Activated T-helper 2 cell treated with anti-CD3 and anti-CD28 coated beads, Interferon-gamma antibody, Interleukin-2, Interleukin-4, amounts not matched to agents 10 μg/mL and 5 μg/mL and 100 μg/mL, durations not matched to agents 14 hours and 24 hours and 36 hours (primary cell): Measurements from ENCODE around the gene GATA6. TPM values are rescaled to one million over a fixed set of nuclear protein-coding genes. Genes with fewer than 3 reads are reported as not detected.
"Not testable (repeated sequence)": the region's sequence is repeated elsewhere in the genome, so short reads cannot be mapped to it uniquely, and the experiment has no call there.

ENCODE experiments used
- DNase-seq: peaks from one replicate; pipeline ENCODE4 v3.0.0; 2021; ENCODE audit warnings: low spot score
- H3K27ac Mint-ChIP-seq: one replicate; pipeline ENCODE4 v1.8.0; 2021; ENCODE audit warnings: mixed read lengths
- H3K27me3 Mint-ChIP-seq: one replicate; pipeline ENCODE4 v1.8.0; 2021; ENCODE audit warnings: low read depth, mixed read lengths
- H3K36me3 Mint-ChIP-seq: one replicate; pipeline ENCODE4 v1.8.0; 2021; ENCODE audit warnings: low read depth, mixed read lengths
- H3K4me1 Mint-ChIP-seq: one replicate; pipeline ENCODE4 v1.8.0; 2021; ENCODE audit warnings: low read depth, mixed read lengths
- H3K4me3 Mint-ChIP-seq: one replicate; pipeline ENCODE4 v1.8.0; 2021; ENCODE audit warnings: low read depth, mild to moderate bottlenecking, moderate library complexity, mixed read lengths
- H3K9me3 Mint-ChIP-seq: one replicate; pipeline ENCODE4 v1.8.0; 2021; ENCODE audit warnings: mixed read lengths
- intact Hi-C: fragments of 100-400 bp; cut with micrococcal nuclease; formaldehyde crosslinking; loops from one replicate; pipeline ENCODE4 v1.15.1; 2023
- total RNA-seq: library from RNA; stranded (reverse); gene quantifications from 2 replicates; pipeline ENCODE4 v1.2.3, GENCODE V29; 2022

The GATA6 gene
- total RNA-seq, 1 donor from 2014 or later, result not detected

DNA sequence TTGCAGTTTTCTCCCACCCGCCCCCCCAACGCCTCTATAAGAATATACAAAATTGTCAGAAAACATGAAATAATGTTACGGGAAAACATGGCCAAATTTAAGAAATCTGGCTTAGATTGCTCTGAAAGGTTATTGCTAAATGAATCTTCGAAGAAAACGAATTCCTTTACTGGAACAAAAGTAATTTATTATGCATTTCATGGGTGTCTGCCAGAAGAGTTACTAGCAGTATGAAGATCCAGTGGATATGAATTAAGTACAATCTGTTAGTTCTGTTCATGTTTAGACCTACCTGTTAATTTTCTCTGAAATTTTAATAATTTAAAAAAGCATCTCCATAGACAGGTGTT is 21.9 kb downstream of the GATA6 start:
- H3K4me3 Mint-ChIP-seq, result no peak overlapping the region
- no peaks in the 10 kb centered on the region for H3K9me3 Mint-ChIP-seq
- no peak for DNase-seq
- intact Hi-C loops, result no loop called here
- H3K4me1 Mint-ChIP-seq, result no peaks in the 10 kb centered on the region
- H3K36me3 Mint-ChIP-seq, result no peaks in the 10 kb centered on the region
- no peak overlapping the region for H3K27ac Mint-ChIP-seq
- H3K27me3 Mint-ChIP-seq, result peaks cover 8% of the 10 kb centered on the region

DNA sequence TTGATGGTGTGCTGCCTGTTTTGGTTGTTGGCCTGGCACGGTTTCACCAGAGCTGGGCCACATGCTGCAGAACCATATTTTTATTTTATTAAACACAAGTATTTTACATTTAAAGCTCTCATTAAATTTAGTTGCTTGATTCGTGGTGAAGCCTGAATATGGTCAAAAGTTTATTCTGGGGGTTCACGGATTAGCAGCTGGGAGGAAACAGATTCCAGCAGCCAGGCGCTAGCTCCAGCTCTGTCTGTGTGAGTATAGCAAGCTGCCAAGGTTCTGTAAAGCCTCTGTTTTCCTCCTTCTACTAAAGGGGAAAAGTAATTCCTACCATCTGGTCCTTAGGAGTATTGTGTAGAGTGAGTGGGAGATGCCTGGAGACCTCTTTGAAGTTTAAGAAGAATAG is 22.5 kb downstream of the GATA6 start:
- H3K4me3 Mint-ChIP-seq, result no peak overlapping the region
- H3K9me3 Mint-ChIP-seq, result no peaks in the 10 kb centered on the region
- no peaks in the 10 kb centered on the region for H3K4me1 Mint-ChIP-seq
- peaks cover 8% of the 10 kb centered on the region for H3K27me3 Mint-ChIP-seq
- intact Hi-C loops, result no loop called here
- no peak overlapping the region for H3K27ac Mint-ChIP-seq
- no peaks in the 10 kb centered on the region for H3K36me3 Mint-ChIP-seq
- no peak for DNase-seq

DNA sequence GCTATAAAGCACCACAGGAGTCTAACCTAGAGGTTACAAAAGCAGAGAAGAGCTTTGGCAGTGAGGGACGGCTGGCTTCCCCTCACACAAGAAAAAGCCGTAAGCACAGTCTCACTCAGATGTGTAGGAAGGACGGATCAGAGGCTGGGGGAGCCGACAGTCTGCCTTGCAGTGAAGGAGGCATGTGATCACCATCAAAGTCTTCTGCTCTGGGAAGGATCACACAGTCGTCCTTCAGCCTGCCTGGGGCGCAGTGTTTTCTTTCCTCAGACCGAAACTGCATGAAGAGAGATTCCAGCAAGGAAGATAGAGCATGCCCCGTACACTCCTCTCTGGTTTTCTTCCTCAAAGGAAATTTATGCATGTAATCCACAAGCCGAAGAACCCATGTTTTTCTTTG is 24.1 kb downstream of the GATA6 start:
- Mint-ChIP-seq H3K9me3 (no peaks in the 10 kb centered on the region), H3K27me3 (peaks cover 5% of the 10 kb centered on the region), H3K36me3 (no peaks in the 10 kb centered on the region), H3K4me3 (no peak overlapping the region), H3K27ac (no peak overlapping the region), H3K4me1 (no peaks in the 10 kb centered on the region)
- DNase-seq, result no peak
- intact Hi-C loops, result no loop called here

DNA sequence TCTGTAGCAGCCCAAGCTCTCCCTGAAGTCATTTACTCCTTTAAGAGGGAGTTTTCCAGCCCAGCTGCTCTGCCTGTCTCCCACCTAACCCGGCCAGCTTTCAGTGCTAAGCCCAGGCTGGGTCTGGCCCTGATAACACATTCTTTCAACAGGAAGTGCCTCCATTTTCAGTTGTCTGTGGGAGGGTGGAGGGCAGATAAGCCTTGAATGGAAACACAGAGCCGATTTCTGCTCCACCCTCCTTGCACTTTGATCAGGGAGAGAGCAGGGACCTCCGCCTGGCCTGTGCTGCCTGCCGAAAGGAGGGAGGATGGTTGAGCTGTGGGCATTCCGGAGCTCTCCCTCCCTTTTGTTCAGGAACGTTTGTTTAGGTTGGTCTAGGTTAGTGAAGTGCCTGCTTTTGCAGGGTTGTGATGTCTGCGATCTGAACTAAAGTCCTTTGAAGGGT is 24.8 kb downstream of the GATA6 start:
- DNase-seq, result no peak
- H3K27me3 Mint-ChIP-seq, result peaks cover 5% of the 10 kb centered on the region
- no peak overlapping the region for H3K4me3 Mint-ChIP-seq
- H3K36me3 Mint-ChIP-seq, result no peaks in the 10 kb centered on the region
- no peaks in the 10 kb centered on the region for H3K4me1 Mint-ChIP-seq
- no peak overlapping the region for H3K27ac Mint-ChIP-seq
- H3K9me3 Mint-ChIP-seq, result no peaks in the 10 kb centered on the region
- intact Hi-C loops, result no loop called here

DNA sequence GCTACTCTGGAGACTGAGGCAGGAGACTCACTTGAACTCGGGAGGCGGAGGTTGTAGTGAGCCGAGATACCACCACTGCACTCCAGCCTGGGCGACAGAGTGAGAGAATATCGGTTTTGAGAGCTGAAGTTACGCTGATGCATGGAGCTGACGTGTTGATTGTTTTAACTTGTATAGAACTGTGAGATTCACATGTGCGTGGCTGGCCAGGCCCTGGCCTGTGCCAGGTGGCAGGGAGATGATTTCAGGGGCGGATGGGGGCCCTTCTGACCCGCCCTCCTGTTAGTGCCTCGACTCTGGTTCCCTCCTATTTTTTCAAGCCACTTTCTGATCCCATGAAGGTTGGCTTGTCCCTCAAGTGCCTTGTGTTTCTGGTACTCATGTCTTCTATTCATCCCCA is 25.7 kb downstream of the GATA6 start:
- Mint-ChIP-seq H3K4me3 (no peak overlapping the region), H3K9me3 (no peaks in the 10 kb centered on the region), H3K27me3 (peaks cover 5% of the 10 kb centered on the region), H3K27ac (no peak overlapping the region), H3K36me3 (no peaks in the 10 kb centered on the region), H3K4me1 (no peaks in the 10 kb centered on the region)
- intact Hi-C loops, result no loop called here
- no peak for DNase-seq

DNA sequence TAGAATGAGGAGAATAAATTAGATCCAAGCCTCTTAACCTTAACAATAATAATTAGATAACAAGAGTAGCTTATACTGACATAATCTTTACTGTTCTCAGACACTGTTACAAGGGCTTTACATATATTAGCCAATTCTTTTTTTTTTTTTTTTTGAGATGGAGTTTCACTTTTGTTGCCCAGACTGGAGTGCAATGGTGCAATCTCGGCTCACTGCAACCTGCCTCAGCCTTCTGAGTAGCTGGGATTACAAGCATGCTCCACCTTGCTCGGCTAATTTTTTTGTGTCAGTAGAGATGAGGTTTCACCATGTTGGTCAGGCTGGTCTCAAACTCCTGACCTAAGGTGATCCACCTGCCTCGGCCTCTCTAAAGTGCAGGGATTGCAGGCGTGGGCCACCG is 27.6 kb downstream of the GATA6 start:
- intact Hi-C loops, result not testable (repeated sequence)

DNA sequence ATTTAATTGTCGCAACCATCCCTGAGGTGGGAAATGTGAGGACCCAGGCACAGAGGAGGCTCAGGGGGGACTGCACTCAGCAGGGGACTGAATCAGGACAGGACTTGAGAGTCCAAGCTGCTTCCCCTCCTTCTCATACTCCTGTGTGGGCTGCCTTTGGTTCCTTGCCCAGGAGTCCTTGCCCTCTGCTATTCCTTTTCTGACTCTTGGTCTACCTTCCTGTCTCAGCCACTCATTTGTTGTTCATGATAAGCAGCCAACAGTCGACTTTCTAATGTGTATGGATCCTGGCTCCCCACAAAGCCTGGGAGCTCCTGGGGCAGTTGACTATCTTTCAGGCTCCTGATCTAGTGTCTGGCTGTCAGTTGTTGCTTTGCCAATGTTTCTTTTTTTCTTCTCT is 28.3 kb downstream of the GATA6 start:
- intact Hi-C loops, result no loop called here
- Mint-ChIP-seq H3K9me3 (no peaks in the 10 kb centered on the region), H3K27ac (no peak overlapping the region), H3K4me3 (no peak overlapping the region), H3K4me1 (no peaks in the 10 kb centered on the region), H3K36me3 (no peaks in the 10 kb centered on the region), H3K27me3 (no peaks in the 10 kb centered on the region)
- no peak for DNase-seq

More for the DNA sequence above, 27.6 kb downstream of the GATA6 start:
- H3K36me3 Mint-ChIP-seq, H3K27ac Mint-ChIP-seq, H3K27me3 Mint-ChIP-seq, DNase-seq, H3K4me3 Mint-ChIP-seq, H3K4me1 Mint-ChIP-seq, H3K9me3 Mint-ChIP-seq: not testable (repeated sequence)

DNA sequence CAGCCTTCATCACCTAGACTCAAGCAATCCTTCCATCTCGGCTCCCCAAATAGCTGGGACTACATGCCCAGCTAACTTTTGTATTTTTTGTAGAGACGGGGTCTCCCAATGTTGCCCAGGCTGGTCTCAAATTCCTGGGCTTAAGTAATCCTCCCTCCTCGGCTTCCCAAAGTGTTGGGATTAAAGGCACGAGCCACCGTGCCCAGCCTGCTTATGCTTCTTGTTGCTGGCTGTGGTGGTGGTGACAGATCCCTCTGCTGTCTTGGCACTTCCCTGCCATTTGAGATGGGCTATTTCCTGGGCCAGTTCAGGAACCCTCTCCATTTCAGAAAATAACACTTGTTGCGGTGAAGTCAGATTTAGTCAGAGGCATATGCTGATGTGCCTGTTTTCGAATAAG is 28.8 kb downstream of the GATA6 start:
- H3K27ac Mint-ChIP-seq, result no peak overlapping the region
- no peaks in the 10 kb centered on the region for H3K9me3 Mint-ChIP-seq
- no peaks in the 10 kb centered on the region for H3K36me3 Mint-ChIP-seq
- no peak overlapping the region for H3K4me3 Mint-ChIP-seq
- H3K27me3 Mint-ChIP-seq, result no peaks in the 10 kb centered on the region
- DNase-seq, result no peak
- H3K4me1 Mint-ChIP-seq, result no peaks in the 10 kb centered on the region
- intact Hi-C loops, result no loop called here

DNA sequence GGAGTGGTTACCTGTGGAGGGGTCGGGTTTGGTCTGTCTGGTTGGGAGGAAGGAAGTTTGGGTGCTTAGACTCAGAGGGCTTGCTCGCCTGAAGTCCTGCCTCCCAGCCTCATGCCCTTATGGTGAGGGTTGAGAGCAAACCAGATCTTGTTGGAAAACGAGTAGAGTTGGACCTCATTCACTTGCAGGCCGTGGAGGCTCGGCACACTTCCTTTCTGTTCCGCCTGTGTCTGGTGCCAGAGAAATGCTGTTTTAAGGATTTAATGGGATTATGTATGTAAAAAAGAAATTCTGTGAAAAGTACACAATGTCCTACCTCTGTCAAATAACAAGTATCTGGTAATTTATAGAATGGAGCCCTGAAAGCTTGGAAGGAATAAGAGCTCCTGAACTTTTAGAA is 29.6 kb downstream of the GATA6 start:
- no peak for DNase-seq
- Mint-ChIP-seq H3K9me3 (no peaks in the 10 kb centered on the region), H3K27ac (no peak overlapping the region), H3K4me3 (no peak overlapping the region), H3K4me1 (no peaks in the 10 kb centered on the region), H3K36me3 (no peaks in the 10 kb centered on the region), H3K27me3 (no peaks in the 10 kb centered on the region)
- intact Hi-C loops, result no loop called here

DNA sequence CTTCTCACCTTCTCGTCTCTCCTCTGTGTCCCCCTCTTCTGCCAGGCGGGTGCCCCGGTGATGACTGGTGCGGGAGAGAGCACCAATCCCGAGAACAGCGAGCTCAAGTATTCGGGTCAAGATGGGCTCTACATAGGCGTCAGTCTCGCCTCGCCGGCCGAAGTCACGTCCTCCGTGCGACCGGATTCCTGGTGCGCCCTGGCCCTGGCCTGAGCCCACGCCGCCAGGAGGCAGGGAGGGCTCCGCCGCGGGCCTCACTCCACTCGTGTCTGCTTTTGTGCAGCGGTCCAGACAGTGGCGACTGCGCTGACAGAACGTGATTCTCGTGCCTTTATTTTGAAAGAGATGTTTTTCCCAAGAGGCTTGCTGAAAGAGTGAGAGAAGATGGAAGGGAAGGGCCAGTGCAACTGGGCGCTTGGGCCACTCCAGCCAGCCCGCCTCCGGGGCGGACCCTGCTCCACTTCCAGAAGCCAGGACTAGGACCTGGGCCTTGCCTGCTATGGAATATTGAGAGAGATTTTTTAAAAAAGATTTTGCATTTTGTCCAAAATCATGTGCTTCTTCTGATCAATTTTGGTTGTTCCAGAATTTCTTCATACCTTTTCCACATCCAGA is 31.3 kb downstream of the GATA6 start:
- Mint-ChIP-seq H3K36me3 (no peaks in the 10 kb centered on the region), H3K9me3 (no peaks in the 10 kb centered on the region), H3K27ac (no peak overlapping the region), H3K4me1 (no peaks in the 10 kb centered on the region), H3K27me3 (no peaks in the 10 kb centered on the region), H3K4me3 (no peak overlapping the region)
- DNase-seq, result no peak
- intact Hi-C loops, result no loop called here

DNA sequence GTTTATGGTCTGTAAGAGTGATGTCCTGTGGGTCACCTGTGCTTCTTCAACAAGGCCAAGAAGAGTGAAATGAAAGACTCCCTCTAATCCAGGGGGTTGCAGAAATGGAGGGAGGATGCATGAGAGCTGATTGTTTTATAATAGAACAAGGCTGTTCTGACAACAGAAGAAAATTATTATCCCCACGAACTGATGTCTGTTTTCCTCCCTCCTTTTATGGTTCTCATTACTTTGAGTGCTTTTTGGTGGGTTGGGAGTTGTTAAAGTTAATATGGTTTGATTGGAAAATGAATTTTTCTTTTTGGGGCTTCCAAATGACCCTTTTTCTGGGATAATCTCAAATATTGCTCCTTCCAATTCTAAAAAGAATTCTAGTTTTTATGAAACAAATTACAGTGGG is 33.6 kb downstream of the GATA6 start:
- no peaks in the 10 kb centered on the region for H3K27me3 Mint-ChIP-seq
- H3K36me3 Mint-ChIP-seq, result no peaks in the 10 kb centered on the region
- no peaks in the 10 kb centered on the region for H3K4me1 Mint-ChIP-seq
- H3K9me3 Mint-ChIP-seq, result no peaks in the 10 kb centered on the region
- no peak overlapping the region for H3K4me3 Mint-ChIP-seq
- DNase-seq, result no peak
- intact Hi-C loops, result no loop called here
- H3K27ac Mint-ChIP-seq, result no peak overlapping the region

DNA sequence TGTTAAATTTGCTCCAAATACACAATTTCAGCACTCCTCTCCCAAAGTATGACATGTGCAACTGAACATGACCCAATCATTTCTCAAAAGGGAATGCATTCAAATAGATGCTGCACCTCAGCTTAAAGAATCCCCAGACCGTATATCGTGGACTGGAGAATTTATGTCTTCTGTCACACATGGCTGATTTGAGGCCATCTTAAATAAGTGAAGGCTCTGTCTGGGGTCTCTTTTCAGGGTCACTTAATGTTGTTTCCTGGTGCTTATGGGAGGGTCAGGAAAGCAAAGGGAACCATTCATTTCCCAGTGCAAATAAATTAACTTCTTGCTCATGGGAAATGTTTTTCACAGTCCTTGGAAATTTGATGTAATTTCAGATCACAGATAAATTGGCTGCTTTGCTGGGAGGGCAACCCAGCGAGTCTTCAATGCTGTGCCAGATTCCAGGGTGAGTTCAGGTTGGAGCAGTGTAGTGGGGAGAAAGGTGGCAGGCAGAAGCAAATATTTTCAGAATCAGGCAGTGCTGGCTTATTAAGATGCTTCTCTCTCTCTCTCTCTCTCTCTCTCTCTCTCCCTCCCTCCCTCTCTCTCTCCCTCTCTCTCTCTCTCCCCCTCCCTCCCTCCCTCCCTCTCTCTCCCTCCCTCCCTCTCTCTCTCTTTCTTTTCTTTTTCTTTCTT is 34.3 kb downstream of the GATA6 start:
- intact Hi-C loops, result no loop called here
- DNase-seq, result no peak

DNA sequence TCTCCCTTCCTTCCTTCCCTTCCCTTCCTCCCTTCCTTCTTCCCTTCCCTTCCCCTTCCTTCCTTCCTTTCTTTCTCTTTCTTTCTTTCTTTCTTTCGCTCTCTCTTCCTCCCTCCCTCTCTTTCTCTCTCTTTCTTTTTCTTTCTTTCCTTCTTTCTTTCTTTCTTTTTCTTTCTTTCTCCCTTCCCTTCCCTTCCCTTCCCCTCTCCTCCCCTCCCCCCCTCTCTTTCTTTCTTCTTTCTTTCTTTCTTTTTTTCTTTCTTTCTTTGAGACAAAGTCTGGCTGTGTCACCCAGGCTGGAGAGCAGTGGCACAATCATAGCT is 34.8 kb downstream of the GATA6 start:
- H3K4me3 Mint-ChIP-seq, result no peak overlapping the region
- no peaks in the 10 kb centered on the region for H3K4me1 Mint-ChIP-seq
- no peaks in the 10 kb centered on the region for H3K9me3 Mint-ChIP-seq
- no peak overlapping the region for H3K27ac Mint-ChIP-seq
- no peaks in the 10 kb centered on the region for H3K36me3 Mint-ChIP-seq
- intact Hi-C loops, result no loop called here
- DNase-seq, result no peak
- H3K27me3 Mint-ChIP-seq, result no peaks in the 10 kb centered on the region

More for the DNA sequence above, 34.3 kb downstream of the GATA6 start:
- Mint-ChIP-seq H3K36me3 (no peaks in the 10 kb centered on the region), H3K27me3 (no peaks in the 10 kb centered on the region), H3K9me3 (no peaks in the 10 kb centered on the region), H3K4me3 (no peak overlapping the region), H3K27ac (no peak overlapping the region), H3K4me1 (no peaks in the 10 kb centered on the region)

DNA sequence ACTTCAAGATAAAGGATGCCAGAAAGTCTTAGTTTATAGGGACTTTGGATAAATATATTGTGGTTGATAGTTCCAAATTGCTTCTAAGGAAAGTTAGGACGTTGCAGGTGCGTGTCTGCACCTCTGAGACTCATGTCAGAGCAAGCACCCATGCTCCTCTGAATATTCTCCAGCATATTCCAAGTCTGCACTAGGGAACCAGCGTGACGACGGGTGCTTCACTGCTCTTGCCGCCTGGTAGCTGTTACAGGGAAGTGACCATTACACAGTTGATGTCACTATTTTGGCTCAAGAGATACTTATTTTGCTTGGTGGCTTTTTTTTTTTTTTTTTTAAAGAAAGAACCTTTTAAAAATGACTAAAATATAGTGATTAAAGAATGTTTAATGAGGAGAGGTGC is 35.6 kb downstream of the GATA6 start:
- Mint-ChIP-seq H3K4me1 (no peaks in the 10 kb centered on the region), H3K27me3 (no peaks in the 10 kb centered on the region), H3K9me3 (no peaks in the 10 kb centered on the region), H3K4me3 (no peak overlapping the region), H3K36me3 (no peaks in the 10 kb centered on the region), H3K27ac (no peak overlapping the region)
- no peak for DNase-seq
- intact Hi-C loops, result no loop called here
